B cell (primary cell): ENCODE measurements around the gene CXCL13. TPM values are rescaled to one million over a fixed set of nuclear protein-coding genes. Genes with fewer than 3 reads are reported as not detected.
"Not testable (repeated sequence)": the region's sequence is repeated elsewhere in the genome, so short reads cannot be mapped to it uniquely, and the experiment has no call there.

ENCODE experiments used
- ATAC-seq: fragments of 200-7000 bp; cut with Tn5 transposase; one replicate; pipeline ENCODE4 v1.10.0; 2021; ENCODE audit warnings: low read depth, mild to moderate bottlenecking, moderate number of reproducible peaks, moderate library complexity
- CTCF ChIA-PET: fragments of 350-600 bp; sonication (Branson Sonifier 250); formaldehyde crosslinking; loops from one replicate; lab custom pipeline; 2021; ENCODE audit warnings: antibody characterized with exemption, inconsistent platforms; lab: Charles Lee
- POLR2A ChIA-PET: fragments of 350-600 bp; sonication (Branson Sonifier 250); formaldehyde crosslinking; loops from one replicate; lab custom pipeline; 2021; ENCODE audit warnings: antibody characterized with exemption; lab: Charles Lee
- DNase-seq: peaks from one replicate; pipeline ENCODE4 v3.0.0; 2013
- H2AFZ ChIP-seq: 2 replicates; pipeline ENCODE4 v1.6.1; 2012; ENCODE audit warnings: mild to moderate bottlenecking, low read depth, low read length; ENCODE audit not compliant: insufficient read depth, poor library complexity, severe bottlenecking
- H3K27ac ChIP-seq, 2 donors: 1 replicate in 1 of 2; 2 replicates in 1 of 2; pipeline ENCODE4 v1.5.1; 2012 to 2013; ENCODE audit warnings: low read length in 2 of 2, mild to moderate bottlenecking in 2 of 2, moderate library complexity in 1 of 2
- H3K27me3 ChIP-seq, 4 experiments: fragments of 200-600 bp in 1 of 4; sonication (generic) in 1 of 4; replicated peaks in 1 of 4; 1 replicate in 2 of 4; 2 replicates in 2 of 4; pipeline versions ENCODE4 v1.6.1 to v1.7.0; 2013 to 2016; ENCODE audit warnings: low read length in 3 of 4, mild to moderate bottlenecking in 2 of 4, mixed read lengths in 1 of 4, moderate library complexity in 1 of 4; ENCODE audit not compliant: insufficient read depth in 4 of 4, control insufficient read depth in 3 of 4; ENCODE audit errors: control extremely low read depth in 1 of 4
- H3K36me3 ChIP-seq, 2 experiments: replicated peaks in 1 of 2; 1 replicate in 1 of 2; 2 replicates in 1 of 2; pipeline versions ENCODE4 v1.6.1 to v1.7.1; 2013; ENCODE audit warnings: low read length in 1 of 2; ENCODE audit not compliant: insufficient read depth in 2 of 2, control insufficient read depth in 1 of 2; ENCODE audit errors: control extremely low read depth in 1 of 2, extremely low read depth in 1 of 2
- H3K4me1 ChIP-seq, 2 donors: fragments of 200-600 bp in 1 of 2; sonication (generic) in 1 of 2; 1 replicate in 1 of 2; 2 replicates in 1 of 2; pipeline versions ENCODE4 v1.5.1 to v1.6.1; 2013 to 2017; ENCODE audit warnings: low read length in 2 of 2; ENCODE audit not compliant: control insufficient read depth in 2 of 2, insufficient read depth in 2 of 2
- H3K4me2 ChIP-seq: replicated peaks from 2 replicates; pipeline ENCODE3; 2012; ENCODE audit warnings: mild to moderate bottlenecking, low read depth, low read length; ENCODE audit not compliant: poor library complexity, severe bottlenecking
- H3K4me3 ChIP-seq, 5 experiments: fragments of 200-600 bp in 1 of 5; sonication (generic) in 1 of 5; 1 replicate in 3 of 5; 2 replicates in 2 of 5; pipeline versions ENCODE4 v1.5.1 to v1.7.0; 2011 to 2016; ENCODE audit warnings: low read length in 4 of 5, mild to moderate bottlenecking in 4 of 5, low read depth in 2 of 5, control low read depth in 1 of 5, moderate library complexity in 1 of 5; ENCODE audit not compliant: insufficient read depth in 1 of 5; ENCODE audit errors: control extremely low read depth in 1 of 5, extremely low read depth in 1 of 5
- H3K79me2 ChIP-seq: fragments of 200-600 bp; sonication (generic); one replicate; pipeline ENCODE4 v1.6.0; 2016; ENCODE audit warnings: low read length; ENCODE audit not compliant: control insufficient read depth, insufficient read depth
- H3K9ac ChIP-seq: fragments of 200-600 bp; sonication (generic); 2 replicates; pipeline ENCODE4 v1.6.1; 2017; ENCODE audit warnings: mild to moderate bottlenecking, low read length, moderate library complexity
- H3K9me3 ChIP-seq, 3 donors: one replicate each; pipeline versions ENCODE4 v1.6.1 to v1.7.1; 2013; ENCODE audit warnings: low read length in 2 of 3; ENCODE audit not compliant: control insufficient read depth in 2 of 3, insufficient read depth in 1 of 3; ENCODE audit errors: control extremely low read depth in 1 of 3
- H4K20me1 ChIP-seq: 2 replicates; pipeline ENCODE4 v1.6.0; 2012; ENCODE audit warnings: mild to moderate bottlenecking, low read length; ENCODE audit not compliant: insufficient read depth, control insufficient read depth, poor library complexity, severe bottlenecking
- H3K27ac Mint-ChIP-seq: one replicate; pipeline ENCODE4 v1.8.0; 2021; ENCODE audit warnings: mixed read lengths
- H3K27me3 Mint-ChIP-seq: one replicate; pipeline ENCODE4 v1.8.0; 2021; ENCODE audit warnings: mixed read lengths
- H3K4me1 Mint-ChIP-seq: one replicate; pipeline ENCODE4 v1.8.0; 2021; ENCODE audit warnings: mixed read lengths
- H3K4me3 Mint-ChIP-seq: one replicate; pipeline ENCODE4 v1.8.0; 2021; ENCODE audit warnings: mixed read lengths
- H3K9me3 Mint-ChIP-seq: one replicate; pipeline ENCODE4 v1.8.0; 2022; ENCODE audit warnings: mixed read lengths; ENCODE audit not compliant: insufficient read depth
- EZH2 ChIP-seq: IDR thresholded peaks from 2 replicates; pipeline ENCODE4 v1.6.1; 2012; ENCODE audit warnings: borderline replicate concordance, low read depth, mild to moderate bottlenecking, moderate library complexity, low read length; ENCODE audit not compliant: insufficient read depth, poor library complexity, severe bottlenecking
- WGBS: methylation state at CpG from one replicate; pipeline ENCODE4 v1.1.5; 2013; ENCODE audit warnings: missing lambda C conversion rate; ENCODE audit not compliant: insufficient coverage; 5-methylcytosine and 5-hydroxymethylcytosine counted together
- intact Hi-C: fragments of 100-400 bp; cut with micrococcal nuclease; formaldehyde crosslinking; loops from one replicate; pipeline ENCODE4 v1.10.0; 2022
- polyA plus RNA-seq: library from polyadenylated mRNA; depleted of rRNA; stranded (reverse); fragments of >200 nt; gene quantifications from 2 replicates; pipeline ENCODE4 v1.2.3, GENCODE V29; 2012
- total RNA-seq, 2 donors: library from RNA; stranded (reverse); fragments of 120-200 nt in 1 of 2; gene quantifications; 1 replicate in 1 of 2; 2 replicates in 1 of 2; pipeline versions ENCODE4 v1.2.3 to v1.2.4, GENCODE V29; 2013 to 2022
- TF ChIP-seq, protein P1 (sequence below): fragments of 200-600 bp; IDR thresholded peaks from one replicate; pipeline ENCODE4 v1.8.0; 2022; ENCODE audit warnings: antibody characterized with exemption, mild to moderate bottlenecking

The CXCL13 gene
- total and polyA plus RNA-seq, 2 donors (not counting 1 experiment from before 2014, with no cell fraction given): not detected

DNA sequence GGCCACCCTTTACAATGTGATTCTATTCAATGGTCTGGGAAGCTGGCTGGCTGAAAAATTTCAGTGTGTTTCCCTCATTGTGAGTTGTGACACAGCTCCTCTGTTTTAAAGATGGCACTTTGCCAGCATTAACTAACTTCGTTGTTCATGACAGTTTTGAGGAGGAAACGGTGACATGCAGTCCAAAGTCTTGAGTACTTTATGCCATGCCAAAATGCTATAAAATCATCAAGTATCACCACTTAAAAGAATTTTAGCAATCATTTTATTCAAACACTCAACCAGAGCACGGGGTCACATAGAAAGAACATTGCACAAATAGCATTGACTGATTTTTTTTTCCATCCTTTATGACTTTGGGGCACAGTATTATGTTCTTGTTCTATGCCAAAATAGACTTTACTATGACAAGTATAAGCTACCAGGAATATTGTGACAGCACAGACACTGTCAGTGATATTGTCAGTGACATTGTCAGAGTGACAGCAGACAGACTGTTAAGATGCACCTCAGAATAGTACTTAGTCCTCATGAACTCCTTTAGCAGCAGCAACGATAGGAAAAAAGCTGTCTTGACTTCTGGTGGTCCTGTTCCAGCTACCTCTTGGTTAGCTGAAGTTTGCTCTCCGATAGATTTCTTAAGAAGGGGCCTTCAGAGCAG is 46.7 kb downstream of the CXCL13 start:
- ATAC-seq: no peak
- Histone ChIP-seq H3K27ac (no peak overlapping the region), H3K9me3 (peaks cover 0 to 10% (median 0%) of the 10 kb centered on the region in 3 donors), H3K9ac (no peak overlapping the region), H3K36me3 (no peaks in the 10 kb centered on the region), H3K4me1 (peaks cover 5 to 6% of the 10 kb centered on the region in 2 donors), H3K4me3 (no peak overlapping the region), H3K27me3 (no peaks in the 10 kb centered on the region), H3K4me2 (no peak overlapping the region), H2AFZ (no peak overlapping the region), H3K79me2 (no peaks in the 10 kb centered on the region), H4K20me1 (no peaks in the 10 kb centered on the region)
- TF ChIP-seq, protein P1, sequence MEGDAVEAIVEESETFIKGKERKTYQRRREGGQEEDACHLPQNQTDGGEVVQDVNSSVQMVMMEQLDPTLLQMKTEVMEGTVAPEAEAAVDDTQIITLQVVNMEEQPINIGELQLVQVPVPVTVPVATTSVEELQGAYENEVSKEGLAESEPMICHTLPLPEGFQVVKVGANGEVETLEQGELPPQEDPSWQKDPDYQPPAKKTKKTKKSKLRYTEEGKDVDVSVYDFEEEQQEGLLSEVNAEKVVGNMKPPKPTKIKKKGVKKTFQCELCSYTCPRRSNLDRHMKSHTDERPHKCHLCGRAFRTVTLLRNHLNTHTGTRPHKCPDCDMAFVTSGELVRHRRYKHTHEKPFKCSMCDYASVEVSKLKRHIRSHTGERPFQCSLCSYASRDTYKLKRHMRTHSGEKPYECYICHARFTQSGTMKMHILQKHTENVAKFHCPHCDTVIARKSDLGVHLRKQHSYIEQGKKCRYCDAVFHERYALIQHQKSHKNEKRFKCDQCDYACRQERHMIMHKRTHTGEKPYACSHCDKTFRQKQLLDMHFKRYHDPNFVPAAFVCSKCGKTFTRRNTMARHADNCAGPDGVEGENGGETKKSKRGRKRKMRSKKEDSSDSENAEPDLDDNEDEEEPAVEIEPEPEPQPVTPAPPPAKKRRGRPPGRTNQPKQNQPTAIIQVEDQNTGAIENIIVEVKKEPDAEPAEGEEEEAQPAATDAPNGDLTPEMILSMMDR: no peak
- no peak for TF ChIP-seq EZH2
- peaks cover 9% of the 10 kb centered on the region for H3K4me1 Mint-ChIP-seq
- no peak overlapping the region for H3K4me3 Mint-ChIP-seq
- POLR2A ChIA-PET: no interaction called here
- intact Hi-C loops: no loop called here
- no peak for DNase-seq
- WGBS: 50% methylated on average over 4 of the region's 5 CpGs
- peaks cover 15% of the 10 kb centered on the region for H3K27me3 Mint-ChIP-seq
- no peaks in the 10 kb centered on the region for H3K9me3 Mint-ChIP-seq
- H3K27ac Mint-ChIP-seq: no peak overlapping the region
- CTCF ChIA-PET: interaction anchor here (1.0 kb wide), 1 partner anchor 33 kb away, joined by 3 read pairs; no protein-coding TSS in a partner anchor

DNA sequence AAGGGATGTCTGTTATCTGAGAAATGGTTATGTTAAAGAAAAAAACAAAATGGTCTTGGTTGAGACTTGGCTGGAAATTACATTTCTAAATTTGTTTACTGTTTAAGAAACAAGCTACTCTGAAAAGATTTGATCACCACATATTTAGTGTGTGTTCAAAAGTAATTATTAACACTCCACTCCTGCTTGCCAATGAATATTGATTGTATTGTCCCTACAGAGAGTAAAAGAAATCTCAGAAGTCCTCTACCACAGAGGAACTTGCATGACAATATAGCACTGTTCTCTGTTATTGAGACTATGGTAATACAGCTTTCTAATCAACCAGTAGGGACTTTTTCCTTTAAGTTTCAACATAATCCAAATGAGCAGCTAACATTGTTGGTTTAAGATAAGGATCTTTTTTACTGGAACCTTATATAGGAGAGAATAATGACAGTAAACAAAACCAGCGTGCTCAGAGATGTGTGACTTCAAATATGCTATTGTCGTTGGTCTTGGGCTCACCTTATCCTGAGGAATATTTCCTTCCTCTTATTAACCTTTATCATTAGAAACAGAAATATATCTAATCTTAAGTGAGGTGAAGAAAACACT is 47.6 kb downstream of the CXCL13 start:
- DNase-seq: no peak
- peaks cover 9% of the 10 kb centered on the region for H3K4me1 Mint-ChIP-seq
- intact Hi-C loops: no loop called here
- no peak overlapping the region for H3K4me3 ChIP-seq
- TF ChIP-seq, protein P1: no peak
- no peak for TF ChIP-seq EZH2
- H3K27me3 ChIP-seq: no peaks in the 10 kb centered on the region
- no peak overlapping the region for H3K4me3 Mint-ChIP-seq
- H3K36me3 ChIP-seq: no peaks in the 10 kb centered on the region
- ChIA-PET CTCF (interaction anchor here (1.0 kb wide), 1 partner anchor 34 kb away, joined by 3 read pairs; no protein-coding TSS in a partner anchor), POLR2A (no interaction called here)
- no peaks in the 10 kb centered on the region for H4K20me1 ChIP-seq
- H2AFZ ChIP-seq: no peak overlapping the region
- H3K27ac ChIP-seq: no peak overlapping the region
- no CpG with 5 or more reads among the region's 2 CpGs for WGBS
- no peak overlapping the region for H3K27ac Mint-ChIP-seq
- no peak for ATAC-seq
- peaks cover 5 to 6% of the 10 kb centered on the region in 2 donors for H3K4me1 ChIP-seq
- H3K27me3 Mint-ChIP-seq: peaks cover 15% of the 10 kb centered on the region
- H3K9me3 Mint-ChIP-seq: no peaks in the 10 kb centered on the region
- H3K9ac ChIP-seq: no peak overlapping the region
- H3K79me2 ChIP-seq: no peaks in the 10 kb centered on the region
- H3K4me2 ChIP-seq: no peak overlapping the region
- peaks cover 0 to 10% (median 0%) of the 10 kb centered on the region in 3 donors for H3K9me3 ChIP-seq

DNA sequence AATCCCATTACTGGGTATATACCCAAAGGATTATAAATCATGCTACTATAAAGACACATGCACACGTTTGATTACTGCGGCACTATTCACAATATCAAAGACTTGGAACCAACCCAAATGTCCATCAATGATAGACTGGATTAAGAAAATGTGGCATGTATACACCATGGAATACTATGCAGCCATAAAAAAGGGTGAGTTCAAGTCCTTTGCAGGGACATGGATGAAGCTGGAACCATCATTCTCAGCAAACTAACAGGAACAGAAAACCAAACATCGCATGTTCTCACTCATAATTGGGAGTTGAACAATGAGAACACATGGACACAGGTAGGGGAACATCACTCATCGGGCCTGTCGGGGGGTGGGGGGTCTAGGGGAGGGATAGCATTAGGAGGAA is 54.7 kb downstream of the CXCL13 start:
- H3K27me3 Mint-ChIP-seq, H3K4me3 Mint-ChIP-seq, H3K9me3 ChIP-seq, H3K36me3 ChIP-seq, H3K4me1 ChIP-seq, H3K4me2 ChIP-seq, H3K4me1 Mint-ChIP-seq, CTCF ChIA-PET, H3K27ac ChIP-seq, H3K27ac Mint-ChIP-seq, H3K27me3 ChIP-seq, intact Hi-C loops, ATAC-seq, H3K9me3 Mint-ChIP-seq, H4K20me1 ChIP-seq, H3K9ac ChIP-seq, POLR2A ChIA-PET, H2AFZ ChIP-seq, DNase-seq, H3K4me3 ChIP-seq, H3K79me2 ChIP-seq: not testable (repeated sequence)
- WGBS: no CpG with 5 or more reads among the region's 5 CpGs
